ENCODE results near the gene OR2M5.

DNA sequence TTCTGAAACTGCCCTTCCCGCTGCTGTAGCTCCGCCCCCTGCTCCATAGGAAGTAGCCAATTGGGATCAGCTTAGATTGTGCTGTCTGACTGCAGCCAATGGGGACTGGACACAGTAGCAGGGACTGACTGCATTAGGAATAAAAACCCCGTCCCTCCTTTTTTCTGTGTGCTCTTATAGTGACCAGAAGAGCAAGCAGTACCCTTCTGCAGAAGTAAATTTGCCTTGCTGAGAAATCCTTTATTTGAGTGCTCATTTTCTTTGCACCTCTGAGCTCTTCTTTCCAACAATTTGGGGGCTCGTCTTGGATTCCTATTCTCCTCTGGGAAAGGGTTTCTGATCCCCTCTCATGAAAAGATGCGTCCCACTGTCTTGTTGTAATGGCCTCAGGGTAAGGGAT, 33.8 kb upstream of the OR2M5 start:
- TF ChIP-seq, protein P1, sequence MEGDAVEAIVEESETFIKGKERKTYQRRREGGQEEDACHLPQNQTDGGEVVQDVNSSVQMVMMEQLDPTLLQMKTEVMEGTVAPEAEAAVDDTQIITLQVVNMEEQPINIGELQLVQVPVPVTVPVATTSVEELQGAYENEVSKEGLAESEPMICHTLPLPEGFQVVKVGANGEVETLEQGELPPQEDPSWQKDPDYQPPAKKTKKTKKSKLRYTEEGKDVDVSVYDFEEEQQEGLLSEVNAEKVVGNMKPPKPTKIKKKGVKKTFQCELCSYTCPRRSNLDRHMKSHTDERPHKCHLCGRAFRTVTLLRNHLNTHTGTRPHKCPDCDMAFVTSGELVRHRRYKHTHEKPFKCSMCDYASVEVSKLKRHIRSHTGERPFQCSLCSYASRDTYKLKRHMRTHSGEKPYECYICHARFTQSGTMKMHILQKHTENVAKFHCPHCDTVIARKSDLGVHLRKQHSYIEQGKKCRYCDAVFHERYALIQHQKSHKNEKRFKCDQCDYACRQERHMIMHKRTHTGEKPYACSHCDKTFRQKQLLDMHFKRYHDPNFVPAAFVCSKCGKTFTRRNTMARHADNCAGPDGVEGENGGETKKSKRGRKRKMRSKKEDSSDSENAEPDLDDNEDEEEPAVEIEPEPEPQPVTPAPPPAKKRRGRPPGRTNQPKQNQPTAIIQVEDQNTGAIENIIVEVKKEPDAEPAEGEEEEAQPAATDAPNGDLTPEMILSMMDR (IDR thresholded peaks at IDR 0.05) = no peak
- no peak for TF ChIP-seq POLR2A (IDR thresholded peaks at IDR 0.05)

Data from right lobe of liver (tissue), 4 donors.